NCI-H1930 (cell line): ENCODE measurements around the gene SPEM1.

Source experiments
- DNase-seq, 2 experiments: peaks; one replicate each; lab custom pipeline; 2025; lab: John Stamatoyannopoulos, UW

SPEM1 gene

DNA sequence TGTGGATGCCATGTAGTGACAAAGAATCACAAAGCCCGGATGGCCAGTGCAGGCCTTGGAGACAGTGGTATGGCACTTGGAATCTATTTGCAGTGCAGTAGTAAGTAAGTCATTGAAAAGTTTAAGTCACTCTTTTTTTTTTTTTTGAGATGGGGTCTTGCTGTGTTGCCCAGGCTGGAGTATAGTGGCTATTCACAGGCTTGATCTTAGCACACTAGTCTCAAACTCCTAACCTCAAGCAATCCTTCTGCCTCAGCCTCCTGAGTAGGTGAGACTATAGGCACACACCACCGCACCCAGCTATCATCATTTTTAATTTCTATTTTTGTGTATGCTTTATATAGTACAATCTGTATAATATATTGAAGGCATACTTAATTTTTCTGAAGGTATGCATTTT, 21.5 kb upstream of the SPEM1 start:
- DNase-seq, result no peak

- no peak for DNase-seq
These were observed 16.9 kb upstream of the SPEM1 start for GRCh38 chr17:7403043-7403726.

- DNase-seq, result no peak
These were observed 16.5 kb upstream of the SPEM1 start for GRCh38 chr17:7403727-7403976.

GRCh38 chr17:7403977-7404736, 16.0 kb upstream of the SPEM1 start, which contains the start of gene TMEM256:
Gene TMEM256, minus strand, starts transcription at chr17:7404097. Its CDS starts 13 bp downstream, at chr17:7404084.
- DNase-seq, result peak; percentile 98 to 99

DNA sequence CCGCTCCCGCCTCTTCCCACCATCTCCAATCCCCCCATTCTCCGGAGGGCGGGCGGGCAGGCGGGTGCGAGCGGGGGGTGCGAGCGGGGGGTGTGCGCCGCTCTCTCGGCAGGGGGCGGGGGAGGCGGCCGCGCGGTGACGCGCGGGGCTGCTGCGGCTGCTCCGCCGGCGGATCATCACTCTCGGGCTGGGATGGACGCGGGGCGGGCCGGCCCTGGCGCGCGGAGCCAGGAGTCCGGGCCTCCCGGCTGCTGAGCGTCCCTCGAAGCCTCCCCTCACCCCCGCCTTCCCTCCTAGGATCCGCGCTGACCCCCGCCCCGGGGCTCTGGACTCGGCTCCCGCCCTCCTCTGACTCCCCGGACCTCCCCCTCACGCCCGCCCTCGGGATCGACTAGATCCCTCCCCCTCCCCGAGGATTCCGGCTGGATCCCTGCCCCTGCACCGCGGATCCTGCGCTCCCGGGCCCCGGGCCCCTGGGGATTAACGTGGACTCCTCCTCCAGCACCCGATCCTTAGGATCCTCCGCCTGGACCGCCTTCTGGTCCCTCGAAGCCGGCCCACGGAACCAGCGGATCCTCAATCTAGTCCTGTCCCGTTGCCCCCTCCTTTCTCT, 15.3 kb upstream of the SPEM1 start:
- DNase-seq, result no peak

GRCh38 chr17:7405350-7406234, 14.5 kb upstream of the SPEM1 start:
- no peak for DNase-seq

DNA sequence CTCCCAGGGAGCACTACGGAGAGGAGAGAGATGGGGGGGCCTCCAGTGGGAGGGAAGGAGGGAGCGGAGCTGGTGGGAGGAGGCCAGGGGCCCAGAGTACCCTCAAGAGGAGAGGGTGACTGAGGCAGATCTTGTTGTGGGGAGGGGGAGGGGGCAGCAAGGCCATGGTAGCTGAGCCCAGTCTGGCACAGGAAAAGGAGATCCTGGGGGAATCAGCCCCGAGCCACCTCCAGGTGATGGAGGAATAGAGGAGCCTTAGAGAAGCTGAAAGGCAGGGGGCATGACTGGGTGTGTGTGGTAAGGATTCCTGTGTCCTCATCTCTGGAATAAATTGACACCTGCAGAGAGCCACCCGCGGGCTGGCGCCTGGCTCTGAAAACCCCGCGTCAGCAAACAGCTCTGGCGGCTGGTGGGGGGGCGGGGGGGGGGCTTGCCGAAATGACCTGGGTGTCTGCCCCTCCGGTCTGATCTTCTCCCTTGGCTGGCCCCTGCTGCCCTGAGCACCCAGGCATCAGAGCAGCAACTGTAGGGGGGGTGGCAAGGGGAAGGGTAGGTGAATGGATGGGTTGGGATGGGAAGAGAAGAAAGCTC, 13.8 kb upstream of the SPEM1 start:
- no peak for DNase-seq

- no peak for DNase-seq
These were observed 13.0 kb upstream of the SPEM1 start for GRCh38 chr17:7407082-7407481.

- DNase-seq, result no peak
These were observed 12.5 kb upstream of the SPEM1 start, which contains the start of gene NLGN2 for GRCh38 chr17:7407485-7408251. Gene NLGN2, plus strand, starts transcription at chr17:7407845. Its CDS starts 411 bp downstream, at chr17:7408256.

- no peak for DNase-seq
These were observed 11.8 kb upstream of the SPEM1 start for GRCh38 chr17:7408252-7408727.

DNA sequence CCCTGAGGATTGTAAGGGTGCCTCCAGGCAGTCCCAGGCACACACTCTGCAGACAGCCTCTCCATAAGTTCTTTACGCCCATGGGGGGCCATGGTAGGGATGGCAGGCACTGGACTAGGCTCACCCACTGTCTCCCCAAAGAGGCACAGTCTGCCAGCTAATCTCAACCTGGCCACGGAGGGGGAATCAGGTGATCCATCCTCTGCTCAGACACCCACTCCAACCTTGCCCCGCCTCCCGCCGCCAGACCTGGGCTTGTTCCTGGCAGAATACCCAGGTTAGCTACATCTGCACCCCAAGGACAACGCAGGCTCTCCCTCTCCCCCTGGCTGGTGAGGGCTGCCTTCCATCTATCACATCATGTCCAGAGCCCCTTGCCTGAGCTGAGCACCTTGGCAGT, 11.3 kb upstream of the SPEM1 start:
- no peak for DNase-seq

DNA sequence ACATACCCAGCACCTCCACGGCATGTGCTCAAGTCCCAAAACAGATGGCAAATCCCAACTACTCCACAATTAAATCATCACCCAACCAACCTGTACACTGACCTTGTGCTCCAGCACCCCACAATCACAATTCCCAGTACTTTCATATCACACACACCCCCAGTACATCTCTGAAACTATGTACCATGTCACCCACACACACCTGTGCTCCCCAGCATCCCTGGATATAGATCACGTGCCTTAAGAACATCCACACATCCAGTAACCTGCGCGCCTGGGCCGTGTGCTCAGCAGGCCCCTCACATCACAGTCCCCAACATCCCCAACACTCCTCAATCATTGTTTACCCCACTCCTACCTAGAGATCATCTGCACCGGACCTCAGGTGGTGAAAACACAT, 10.4 kb upstream of the SPEM1 start:
- no peak for DNase-seq

- DNase-seq, result no peak
These were observed 9.3 kb upstream of the SPEM1 start for GRCh38 chr17:7410634-7411426.

DNA sequence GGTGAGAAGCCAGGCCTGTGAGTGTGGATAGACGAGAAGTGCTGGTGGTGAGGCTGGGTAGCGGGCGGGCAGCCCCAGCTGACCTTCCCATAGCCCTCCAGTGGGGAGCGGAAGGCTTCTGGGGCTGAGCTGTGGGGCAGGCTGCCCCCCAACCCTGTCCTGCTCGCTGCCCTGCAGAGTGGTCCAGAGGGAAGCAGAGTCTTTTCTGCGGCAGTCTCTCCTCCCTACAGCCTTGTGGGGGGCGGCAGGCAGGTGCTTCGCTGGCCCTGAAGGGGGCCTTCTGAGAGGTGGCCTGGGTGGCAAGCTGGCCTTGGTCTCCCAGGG, 8.7 kb upstream of the SPEM1 start:
- no peak for DNase-seq

GRCh38 chr17:7413346-7413985, 6.7 kb upstream of the SPEM1 start:
- no peak for DNase-seq

DNA sequence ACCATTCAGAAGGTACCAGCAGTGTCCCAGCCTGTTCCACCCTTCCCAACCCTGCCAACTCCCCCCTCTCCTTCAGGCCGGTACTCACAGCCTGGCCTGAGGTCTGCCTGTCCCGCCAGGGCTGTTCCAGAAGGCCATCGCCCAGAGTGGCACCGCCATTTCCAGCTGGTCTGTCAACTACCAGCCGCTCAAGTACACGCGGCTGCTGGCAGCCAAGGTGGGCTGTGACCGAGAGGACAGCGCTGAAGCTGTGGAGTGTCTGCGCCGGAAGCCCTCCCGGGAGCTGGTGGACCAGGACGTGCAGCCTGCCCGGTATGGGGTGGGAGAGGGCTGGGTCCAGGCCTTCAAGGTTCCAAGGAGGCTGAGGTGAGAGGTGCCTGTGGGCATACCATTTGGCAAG, 5.3 kb upstream of the SPEM1 start:
- no peak for DNase-seq

- DNase-seq, result no peak
These were observed 4.3 kb upstream of the SPEM1 start for GRCh38 chr17:7415784-7416183.

- no peak for DNase-seq
These were observed 3.8 kb upstream of the SPEM1 start for GRCh38 chr17:7416323-7416722.

GRCh38 chr17:7417056-7417655, 3.0 kb upstream of the SPEM1 start:
- no peak for DNase-seq
